Measurements from ENCODE around the gene RFFL. TPM values are rescaled to one million over a fixed set of nuclear protein-coding genes. Genes with fewer than 3 reads are reported as not detected.

Gene RFFL
- total RNA-seq, 4 donors from 2014 or later: 16.7 to 43.8 (median 30.8) TPM

GRCh38 chr17:35074711-35075707 lies 11.5 kb upstream of the RFFL start:
- Histone ChIP-seq H3K27me3 (no peaks in the 10 kb centered on the region), H3K36me3 (no peaks in the 10 kb centered on the region), H3K4me1 (peaks cover 0 to 6% (median 3%) of the 10 kb centered on the region in 3 donors), H3K9me3 (no peaks in the 10 kb centered on the region), H3K4me3 (no peak overlapping the region), H3K27ac (no peak overlapping the region)
- WGBS, 2 donors (ENCODE audit: low coverage in 1 of 2): 69 to 81% methylated on average over 2 of the region's 2 CpGs
- TF ChIP-seq POLR2A (IDR thresholded peaks at IDR 0.05): no peak
- TF ChIP-seq CTCF (IDR thresholded peaks at IDR 0.05): no peak
- TF ChIP-seq EP300 (IDR thresholded peaks at IDR 0.05): no peak
- TF ChIP-seq POLR2AphosphoS5 (IDR thresholded peaks at IDR 0.05): no peak
- ATAC-seq: no peak

- Histone ChIP-seq H3K27me3 (no peaks in the 10 kb centered on the region), H3K36me3 (no peaks in the 10 kb centered on the region), H3K4me3 (no peak overlapping the region), H3K4me1 (peaks cover 0 to 6% (median 3%) of the 10 kb centered on the region in 3 donors), H3K27ac (no peak overlapping the region), H3K9me3 (no peaks in the 10 kb centered on the region)
- 89 to 95% methylated on average over 5 of the region's 5 CpGs for WGBS, 2 donors (ENCODE audit: low coverage in 1 of 2)
- TF ChIP-seq CTCF (IDR thresholded peaks at IDR 0.05) (no peak), POLR2A (IDR thresholded peaks at IDR 0.05) (no peak), EP300 (IDR thresholded peaks at IDR 0.05) (no peak), POLR2AphosphoS5 (IDR thresholded peaks at IDR 0.05) (no peak)
- ATAC-seq: no peak
These were observed 10.6 kb upstream of the RFFL start for GRCh38 chr17:35073991-35074627.

GRCh38 chr17:35073183-35073790 lies 9.8 kb upstream of the RFFL start:
- no peaks in the 10 kb centered on the region for H3K27me3 ChIP-seq
- no peak for TF ChIP-seq CTCF (IDR thresholded peaks at IDR 0.05)
- no peak for TF ChIP-seq POLR2A (IDR thresholded peaks at IDR 0.05)
- no peak for TF ChIP-seq EP300 (IDR thresholded peaks at IDR 0.05)
- no peak for TF ChIP-seq POLR2AphosphoS5 (IDR thresholded peaks at IDR 0.05)
- no peaks in the 10 kb centered on the region for H3K36me3 ChIP-seq
- no peak for ATAC-seq
- no peak overlapping the region for H3K27ac ChIP-seq
- 87 to 90% methylated on average over 3 of the region's 3 CpGs for WGBS, 2 donors (ENCODE audit: low coverage in 1 of 2)
- peaks cover 0 to 6% (median 3%) of the 10 kb centered on the region in 3 donors for H3K4me1 ChIP-seq
- H3K9me3 ChIP-seq: no peaks in the 10 kb centered on the region
- H3K4me3 ChIP-seq: no peak overlapping the region

- 75 to 83% methylated on average over 2 of the region's 2 CpGs for WGBS, 2 donors (ENCODE audit: low coverage in 1 of 2)
- H3K36me3 ChIP-seq: no peaks in the 10 kb centered on the region
- TF ChIP-seq POLR2AphosphoS5 (IDR thresholded peaks at IDR 0.05): no peak
- TF ChIP-seq POLR2A (IDR thresholded peaks at IDR 0.05): no peak
- TF ChIP-seq EP300 (IDR thresholded peaks at IDR 0.05): no peak
- no peak for TF ChIP-seq CTCF (IDR thresholded peaks at IDR 0.05)
- no peak overlapping the region for H3K27ac ChIP-seq
- no peak overlapping the region for H3K4me3 ChIP-seq
- no peaks in the 10 kb centered on the region for H3K27me3 ChIP-seq
- H3K4me1 ChIP-seq: peaks cover 0 to 4% (median under 1%) of the 10 kb centered on the region in 3 donors
- ATAC-seq: no peak
- H3K9me3 ChIP-seq: no peaks in the 10 kb centered on the region
These were observed 5.8 kb upstream of the RFFL start for GRCh38 chr17:35069311-35069710.
